K562 (cell line): ENCODE measurements around the gene SLPI. TPM values are rescaled to one million over a fixed set of nuclear protein-coding genes. Genes with fewer than 3 reads are reported as not detected.

Source experiments
- ATAC-seq: fragments of 200-7000 bp; cut with Tn5 transposase; 3 replicates; pipeline ENCODE4 v1.9.1; 2020; ENCODE audit warnings: moderate library complexity
- BruUV-seq: library from RNA; stranded (reverse); fragments of 400-500 nt; replicated peaks from 2 replicates; lab custom pipeline; 2021; lab: Mats Ljungman, UMichigan
- CTCF ChIA-PET: fragments of 300-600 bp; formaldehyde crosslinking; extraction: SDS; loops from one replicate; lab custom pipeline; 2021; ENCODE audit warnings: low intra/inter-chr PET ratio; lab: Yijun Ruan, JAX
- POLR2A ChIA-PET: fragments of 300-600, 350-650 bp; sonication (Branson Sonifier 250); formaldehyde crosslinking; extraction: SDS; loops from one replicate; lab custom pipeline; 2021; ENCODE audit warnings: antibody characterized with exemption, inconsistent platforms; lab: Yijun Ruan, JAX
- DNase-seq, 4 experiments: peaks; one replicate each; pipeline versions ENCODE4 v3.0.0 to v3.0.0-alpha.2; 2011 to 2018; ENCODE audit warnings: low spot score in 3 of 4, mixed read lengths in 3 of 4; ENCODE audit errors: extremely low read depth in 1 of 4
- FAIRE-seq: peaks from 2 replicates; lab custom pipeline; 2011; peaks lifted over from hg19 to GRCh38; lab: Jason Lieb, UNC
- H2AFZ ChIP-seq: 2 replicates; pipeline ENCODE4 v1.6.0; 2011; ENCODE audit warnings: low read depth, low read length, control low read depth, inconsistent platforms
- H3K27ac ChIP-seq: fragments of 200-600 bp; 3 replicates; pipeline ENCODE4 v1.8.0; 2011; ENCODE audit warnings: low read depth, mild to moderate bottlenecking, control low read depth, inconsistent platforms, low read length, moderate library complexity, mixed read lengths; ENCODE audit errors: extremely low read depth
- H3K27me3 ChIP-seq, 2 experiments: fragments of 300-600 bp in 1 of 2; 2 replicates in 1 of 2; 3 replicates in 1 of 2; pipeline versions ENCODE4 v1.6.0 to v1.8.0; 2011; ENCODE audit warnings: inconsistent platforms in 2 of 2, low read length in 2 of 2, mild to moderate bottlenecking in 1 of 2, mixed read lengths in 1 of 2, moderate library complexity in 1 of 2; ENCODE audit not compliant: control insufficient read depth in 2 of 2, insufficient read depth in 2 of 2
- H3K36me3 ChIP-seq: fragments of 300-600 bp; 3 replicates; pipeline ENCODE4 v1.8.0; 2011; ENCODE audit warnings: mild to moderate bottlenecking, low read length, inconsistent platforms; ENCODE audit not compliant: control insufficient read depth, insufficient read depth
- H3K4me1 ChIP-seq, 2 experiments: fragments of 200-600 bp in 1 of 2; replicated peaks in 1 of 2; 2 replicates in 1 of 2; 3 replicates in 1 of 2; pipeline versions ENCODE4 v1.5.1 to v1.8.0; 2011; ENCODE audit warnings: inconsistent platforms in 2 of 2, low read length in 2 of 2, mild to moderate bottlenecking in 1 of 2, mixed read lengths in 1 of 2, moderate library complexity in 1 of 2; ENCODE audit not compliant: control insufficient read depth in 2 of 2, insufficient read depth in 2 of 2
- H3K4me2 ChIP-seq: 2 replicates; pipeline ENCODE4 v1.6.1; 2011; ENCODE audit warnings: low read length, control low read depth, inconsistent platforms, mixed read lengths; ENCODE audit not compliant: insufficient read depth
- H3K4me3 ChIP-seq: fragments of 200-600 bp; sonication (generic), shearing (Covaris generic); 2 replicates; pipeline ENCODE4 v1.5.1; 2016; ENCODE audit warnings: control low read depth, inconsistent platforms
- H3K79me2 ChIP-seq: fragments of 200-600 bp; 3 replicates; pipeline ENCODE4 v1.8.0; 2011; ENCODE audit warnings: low read length, inconsistent platforms; ENCODE audit not compliant: control insufficient read depth, insufficient read depth
- H3K9ac ChIP-seq, 2 experiments: 2 replicates each; pipeline versions ENCODE4 v1.6.0 to v1.6.1; 2011; ENCODE audit warnings: low read depth in 2 of 2, low read length in 2 of 2, control low read depth in 1 of 2, inconsistent platforms in 1 of 2, mild to moderate bottlenecking in 1 of 2, mixed read lengths in 1 of 2; ENCODE audit not compliant: insufficient read depth in 1 of 2
- H3K9me1 ChIP-seq: one replicate; pipeline ENCODE4 v1.6.0; 2011; ENCODE audit warnings: inconsistent platforms, mild to moderate bottlenecking, low read length, moderate library complexity; ENCODE audit not compliant: control insufficient read depth, insufficient read depth
- H3K9me3 ChIP-seq: replicated peaks from 2 replicates; pipeline ENCODE4 v1.5.1; 2011; ENCODE audit warnings: low read depth, low read length, inconsistent platforms; ENCODE audit not compliant: control insufficient read depth, insufficient read depth
- H4K20me1 ChIP-seq: replicated peaks from 2 replicates; pipeline ENCODE4 v1.6.1; 2011; ENCODE audit warnings: low read length, inconsistent platforms, mixed read lengths; ENCODE audit not compliant: control insufficient read depth, insufficient read depth
- ATF1 ChIP-seq, 2 experiments: fragments of 450-650 bp in 1 of 2; IDR thresholded peaks; 2 replicates each; pipeline ENCODE4 v1.6.1; 2016; ENCODE audit warnings: missing compliant biosample characterization in 1 of 2, missing genetic modification characterization in 1 of 2
- CBX5 ChIP-seq: IDR thresholded peaks from 2 replicates; pipeline ENCODE4 v1.6.1; 2014; ENCODE audit warnings: low read depth, borderline replicate concordance
- EGR1 ChIP-seq: fragments of 450-650 bp; conservative IDR thresholded peaks from 2 replicates; pipeline ENCODE4 v1.6.1; 2017; ENCODE audit warnings: mild to moderate bottlenecking
- KLF16 ChIP-seq: IDR thresholded peaks from 2 replicates; pipeline ENCODE4 v1.6.1; 2016; ENCODE audit warnings: antibody characterized with exemption
- MTA1 ChIP-seq: fragments of 450-650 bp; IDR thresholded peaks from 2 replicates; pipeline ENCODE4 v1.6.1; 2017; ENCODE audit warnings: borderline replicate concordance
- RFX1 ChIP-seq: fragments of 450-650 bp; IDR thresholded peaks from 2 replicates; pipeline ENCODE4 v1.6.1; 2016; ENCODE audit warnings: mild to moderate bottlenecking, moderate library complexity
- SNRNP70 ChIP-seq: fragments of 200-400 bp; formaldehyde crosslinking; optimal IDR thresholded peaks from 2 replicates; pipeline ENCODE3; 2017; ENCODE audit warnings: low read depth, low read length
- XRCC5 ChIP-seq: fragments of 200-400 bp; formaldehyde crosslinking; IDR thresholded peaks from 2 replicates; pipeline ENCODE4 v1.6.1; 2017; ENCODE audit warnings: low read depth, mild to moderate bottlenecking, low read length
- ZNF140 ChIP-seq: fragments of 250-450 bp; sonication (Bioruptor Pico); IDR thresholded peaks from 2 replicates; pipeline ENCODE4 v1.8.0; 2021; ENCODE audit warnings: moderate library complexity, mild to moderate bottlenecking, inconsistent platforms
- WGBS: fragments of 100-300 bp; shearing (Covaris generic); methylation state at CpG from one replicate; pipeline ENCODE4 v1.1.6; 2016; ENCODE audit warnings: low coverage, mixed read lengths; ENCODE audit not compliant: insufficient coverage; ENCODE audit errors: missing lambda C conversion rate; 5-methylcytosine and 5-hydroxymethylcytosine counted together
- in situ Hi-C: fragments of 300-500 bp; cut with MboI; formaldehyde crosslinking; loops from 4 replicates; pipeline ENCODE4 v1.15.0; 2018; ENCODE audit warnings: inconsistent platforms, mixed read lengths
- intact Hi-C: fragments of 100-400 bp; cut with micrococcal nuclease; formaldehyde crosslinking; loops from 2 replicates; pipeline ENCODE4 v1.14.2; 2022
- polyA plus RNA-seq, 8 experiments: library from polyadenylated mRNA; depleted of rRNA in 4 of 8; stranded (reverse) in 5 of 8; unstranded in 3 of 8; fragments of >200 nt; fragmentation: Nextera tagmentation in 2 of 8; fragmentation: Illumina TruSeq in 1 of 8; extraction: Ambion mirVana in 2 of 8; extraction: Trizol in 1 of 8; gene quantifications; 2 replicates each; pipeline versions ENCODE4 v1.2.1 to v1.2.3, GENCODE V29; 2011 to 2014; ENCODE audit warnings: inconsistent platforms in 1 of 8, missing spikeins in 1 of 8
- total RNA-seq, 7 experiments: library from RNA; depleted of rRNA in 6 of 7; stranded (reverse); fragments of >200 nt in 6 of 7; fragmentation: Illumina TruSeq in 2 of 7; extraction: Trizol in 2 of 7; gene quantifications; 2 replicates each; pipeline versions ENCODE4 v1.2.1 to v1.2.3, GENCODE V29; 2011 to 2021; ENCODE audit warnings: low replicate concordance in 1 of 7
- TF ChIP-seq, protein P1 (sequence below): fragments of 450-650 bp; conservative IDR thresholded peaks from 2 replicates; pipeline ENCODE4 v1.6.1; 2016; ENCODE audit warnings: missing genetic modification characterization, low read depth, mild to moderate bottlenecking, control low read depth, missing compliant biosample characterization
- TF ChIP-seq, protein P2 (sequence below): fragments of 450-650 bp; IDR thresholded peaks from 2 replicates; pipeline ENCODE4 v1.7.0; 2016; ENCODE audit warnings: borderline replicate concordance
- TF ChIP-seq, protein P3 (sequence below): sonication (generic); formaldehyde crosslinking; IDR thresholded peaks from 2 replicates; pipeline ENCODE4 v1.8.0; 2022; ENCODE audit warnings: mild to moderate bottlenecking, low read depth, missing genetic modification reagents

Gene SLPI
- total and polyA plus RNA-seq, 9 of the 15 experiments (the other 6 are each of a cell fraction or from before 2014, with no cell fraction given): 0.78 TPM; not detected in 8

DNA sequence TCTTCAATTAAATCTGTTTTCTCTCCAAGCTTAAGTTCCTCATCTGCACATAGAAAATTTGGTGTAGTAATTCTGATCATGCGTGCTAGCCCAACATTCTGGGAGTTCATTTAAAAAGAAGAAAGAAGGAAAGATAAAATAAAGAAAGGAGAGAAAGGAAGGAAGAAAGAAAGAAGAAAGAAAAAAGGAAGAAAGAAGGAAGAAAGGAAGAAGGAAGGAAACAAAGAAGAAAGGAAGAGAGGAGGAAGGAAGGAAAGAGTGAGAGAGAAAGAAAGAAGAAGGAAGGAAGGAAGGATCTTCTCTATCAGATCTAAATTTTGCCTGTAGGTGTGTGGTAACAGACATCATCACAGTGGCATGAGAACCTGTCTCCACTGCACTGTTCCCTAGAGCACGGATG lies 16.2 kb downstream of the SLPI start:
- Histone ChIP-seq H3K9ac (no peak overlapping the region), H3K27me3 (no peaks in the 10 kb centered on the region), H3K36me3 (no peaks in the 10 kb centered on the region), H3K4me2 (no peak overlapping the region), H3K4me3 (no peak overlapping the region), H3K9me1 (no peaks in the 10 kb centered on the region), H3K27ac (no peak overlapping the region), H3K9me3 (no peaks in the 10 kb centered on the region), H3K4me1 (no peaks in the 10 kb centered on the region), H2AFZ (no peak overlapping the region), H3K79me2 (no peaks in the 10 kb centered on the region), H4K20me1 (no peaks in the 10 kb centered on the region)
- 5% methylated on average over 2 of the region's 2 CpGs for WGBS
- ATAC-seq (no peak), DNase-seq (no peak), FAIRE-seq (no peak)
- in situ Hi-C loops (no loop called here), intact Hi-C loops (loop anchor here (5.0 kb wide), 1 partner anchor 54 kb away; no protein-coding TSS in a partner anchor)
- TF ChIP-seq KLF16 (no peak), SNRNP70 (no peak), ZNF140 (CRISPR knock-in tag) (no peak), MTA1 (no peak), EGR1 (no peak), XRCC5 (no peak), RFX1 (no peak), ATF1 (CRISPR knock-in tag; IDR thresholded peaks at IDR 0.05) (no peak), ATF1 (tag; IDR thresholded peaks at IDR 0.05) (no peak), CBX5 (no peak)
- TF ChIP-seq, protein P1, sequence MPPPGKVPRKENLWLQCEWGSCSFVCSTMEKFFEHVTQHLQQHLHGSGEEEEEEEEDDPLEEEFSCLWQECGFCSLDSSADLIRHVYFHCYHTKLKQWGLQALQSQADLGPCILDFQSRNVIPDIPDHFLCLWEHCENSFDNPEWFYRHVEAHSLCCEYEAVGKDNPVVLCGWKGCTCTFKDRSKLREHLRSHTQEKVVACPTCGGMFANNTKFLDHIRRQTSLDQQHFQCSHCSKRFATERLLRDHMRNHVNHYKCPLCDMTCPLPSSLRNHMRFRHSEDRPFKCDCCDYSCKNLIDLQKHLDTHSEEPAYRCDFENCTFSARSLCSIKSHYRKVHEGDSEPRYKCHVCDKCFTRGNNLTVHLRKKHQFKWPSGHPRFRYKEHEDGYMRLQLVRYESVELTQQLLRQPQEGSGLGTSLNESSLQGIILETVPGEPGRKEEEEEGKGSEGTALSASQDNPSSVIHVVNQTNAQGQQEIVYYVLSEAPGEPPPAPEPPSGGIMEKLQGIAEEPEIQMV: no peak
- TF ChIP-seq, protein P2, sequence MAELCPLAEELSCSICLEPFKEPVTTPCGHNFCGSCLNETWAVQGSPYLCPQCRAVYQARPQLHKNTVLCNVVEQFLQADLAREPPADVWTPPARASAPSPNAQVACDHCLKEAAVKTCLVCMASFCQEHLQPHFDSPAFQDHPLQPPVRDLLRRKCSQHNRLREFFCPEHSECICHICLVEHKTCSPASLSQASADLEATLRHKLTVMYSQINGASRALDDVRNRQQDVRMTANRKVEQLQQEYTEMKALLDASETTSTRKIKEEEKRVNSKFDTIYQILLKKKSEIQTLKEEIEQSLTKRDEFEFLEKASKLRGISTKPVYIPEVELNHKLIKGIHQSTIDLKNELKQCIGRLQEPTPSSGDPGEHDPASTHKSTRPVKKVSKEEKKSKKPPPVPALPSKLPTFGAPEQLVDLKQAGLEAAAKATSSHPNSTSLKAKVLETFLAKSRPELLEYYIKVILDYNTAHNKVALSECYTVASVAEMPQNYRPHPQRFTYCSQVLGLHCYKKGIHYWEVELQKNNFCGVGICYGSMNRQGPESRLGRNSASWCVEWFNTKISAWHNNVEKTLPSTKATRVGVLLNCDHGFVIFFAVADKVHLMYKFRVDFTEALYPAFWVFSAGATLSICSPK: no peak
- TF ChIP-seq, protein P3, sequence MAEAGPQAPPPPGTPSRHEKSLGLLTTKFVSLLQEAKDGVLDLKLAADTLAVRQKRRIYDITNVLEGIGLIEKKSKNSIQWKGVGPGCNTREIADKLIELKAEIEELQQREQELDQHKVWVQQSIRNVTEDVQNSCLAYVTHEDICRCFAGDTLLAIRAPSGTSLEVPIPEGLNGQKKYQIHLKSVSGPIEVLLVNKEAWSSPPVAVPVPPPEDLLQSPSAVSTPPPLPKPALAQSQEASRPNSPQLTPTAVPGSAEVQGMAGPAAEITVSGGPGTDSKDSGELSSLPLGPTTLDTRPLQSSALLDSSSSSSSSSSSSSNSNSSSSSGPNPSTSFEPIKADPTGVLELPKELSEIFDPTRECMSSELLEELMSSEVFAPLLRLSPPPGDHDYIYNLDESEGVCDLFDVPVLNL (CRISPR knock-in tag): no peak
- BruUV-seq: no TSS peak
- POLR2A ChIA-PET: interaction anchor here (0.7 kb wide), 1 partner anchor 171 kb away, joined by 3 read pairs; no protein-coding TSS in a partner anchor
- CTCF ChIA-PET: no interaction called here
